Gastroesophageal sphincter (tissue), 3 donors: ENCODE results near the gene MPST.

Source experiments
- CTCF ChIP-seq, 4 experiments: fragments of 200-600 bp in 2 of 4; fragments of 450-650 bp in 2 of 4; sonication (generic) in 1 of 4; IDR thresholded peaks; one replicate each; pipeline ENCODE4 v1.5.1; 2017 to 2019; ENCODE audit warnings: antibody characterized with exemption in 4 of 4, mild to moderate bottlenecking in 2 of 4, moderate library complexity in 2 of 4
- POLR2A ChIP-seq, 2 donors: fragments of 450-650 bp; IDR thresholded peaks; one replicate each; pipeline ENCODE4 v1.6.1; 2017; ENCODE audit warnings: antibody characterized with exemption in 2 of 2, mild to moderate bottlenecking in 2 of 2, moderate library complexity in 1 of 2
- POLR2AphosphoS5 ChIP-seq: sonication (generic); formaldehyde crosslinking; IDR thresholded peaks from one replicate; pipeline ENCODE4 v1.6.1; 2017; ENCODE audit warnings: antibody characterized with exemption

- TF ChIP-seq POLR2A (IDR thresholded peaks at IDR 0.05) (no peak), CTCF (IDR thresholded peaks at IDR 0.05) (no peak), POLR2AphosphoS5 (no peak)
Observed at GRCh38 chr22:37069719-37070118, 50.2 kb downstream of the MPST start.
